Hepatocyte (in vitro differentiated cells): ENCODE results near the gene DOCK8.

Source experiments
- CTCF ChIP-seq: fragments of 200-600 bp; sonication (generic); IDR thresholded peaks from 2 replicates; pipeline ENCODE4 v1.5.1; 2016; ENCODE audit warnings: antibody characterized with exemption, mild to moderate bottlenecking; ENCODE audit not compliant: poor library complexity
- EZH2phosphoT487 ChIP-seq: fragments of 200-600 bp; sonication (generic); IDR thresholded peaks from one replicate; pipeline ENCODE4 v1.6.1; 2018; ENCODE audit warnings: antibody characterized with exemption, mild to moderate bottlenecking, low read depth, moderate library complexity; ENCODE audit not compliant: unreplicated experiment, severe bottlenecking

DNA sequence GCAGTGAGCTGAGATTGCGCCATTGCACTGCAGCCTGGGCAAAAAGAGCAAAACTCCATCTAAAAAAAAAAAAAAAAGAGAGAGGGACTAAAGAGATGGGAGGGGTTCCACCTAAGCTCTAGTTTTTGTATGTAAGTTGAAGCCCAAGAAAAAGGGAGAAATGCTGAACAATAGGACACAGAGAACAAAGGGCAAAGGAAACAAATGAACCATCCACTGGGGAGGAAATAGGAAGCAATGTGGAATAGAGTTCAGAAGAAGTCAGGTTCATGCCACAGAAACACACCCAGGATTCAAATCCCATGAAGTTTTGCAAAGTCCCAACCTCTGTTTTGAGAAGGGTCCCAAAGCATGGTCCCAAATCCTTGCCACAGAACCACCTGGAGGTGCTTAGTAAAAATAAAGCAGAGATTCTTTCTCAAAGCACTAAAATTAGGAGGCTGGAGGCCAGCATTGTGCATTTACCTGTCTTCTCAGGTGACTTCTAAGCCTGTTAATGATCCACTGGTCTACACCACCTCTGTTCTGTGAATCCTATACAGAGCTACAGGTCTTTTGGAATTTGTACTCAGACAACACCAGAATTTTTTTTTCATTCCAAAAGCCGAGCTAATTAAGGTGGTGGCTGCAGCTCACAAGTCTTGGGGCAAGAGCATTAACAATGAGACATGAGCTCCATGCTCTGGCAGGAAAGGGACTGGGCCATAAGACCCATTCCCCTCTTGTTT lies 177.6 kb downstream of the DOCK8 start:
- TF ChIP-seq CTCF: no peak
- no peak for TF ChIP-seq EZH2phosphoT487
